Adipocyte (in vitro differentiated cells): ENCODE measurements around the gene TFB1M.
"Not testable (repeated sequence)": the region's sequence is repeated elsewhere in the genome, so short reads cannot be mapped to it uniquely, and the experiment has no call there.

Source experiments
- DNase-seq: peaks from one replicate; pipeline ENCODE4 v3.0.0-alpha.2; 2015; ENCODE audit warnings: low read depth
- H3K27me3 ChIP-seq: replicated peaks from 2 replicates; pipeline ENCODE4 v1.7.0; 2013; ENCODE audit warnings: mild to moderate bottlenecking, low read length, moderate library complexity; ENCODE audit not compliant: control insufficient read depth, insufficient read depth
- H3K36me3 ChIP-seq: 2 replicates; pipeline ENCODE4 v1.7.0; 2013; ENCODE audit warnings: low read length, mild to moderate bottlenecking, moderate library complexity; ENCODE audit not compliant: control insufficient read depth, insufficient read depth, severe bottlenecking
- H3K4me1 ChIP-seq: 2 replicates; pipeline ENCODE4 v1.7.0; 2013; ENCODE audit warnings: mild to moderate bottlenecking, low read length, moderate library complexity; ENCODE audit not compliant: control insufficient read depth, insufficient read depth
- H3K4me3 ChIP-seq: 2 replicates; pipeline ENCODE4 v1.7.0; 2013; ENCODE audit warnings: mild to moderate bottlenecking, low read length, moderate library complexity
- H3K9ac ChIP-seq: 2 replicates; pipeline ENCODE4 v1.7.0; 2013; ENCODE audit warnings: mild to moderate bottlenecking, low read length, moderate library complexity
- H3K9me3 ChIP-seq: 2 replicates; pipeline ENCODE4 v1.7.0; 2013; ENCODE audit warnings: mild to moderate bottlenecking, low read length, moderate library complexity; ENCODE audit not compliant: control insufficient read depth

TFB1M gene

GRCh38 chr6:155314773-155315515 is 660 bp upstream of the TFB1M start:
- DNase-seq: peak; percentile 82
- Histone ChIP-seq H3K9me3 (no peaks in the 10 kb centered on the region), H3K36me3 (no peaks in the 10 kb centered on the region), H3K4me3 (peak overlapping the region; percentile 88), H3K4me1 (peaks cover 9% of the 10 kb centered on the region), H3K9ac (peak overlapping the region; percentile 87), H3K27me3 (no peaks in the 10 kb centered on the region)

GRCh38 chr6:155313602-155314091 is 637 bp downstream of the TFB1M start:
- H3K4me3 ChIP-seq: peak overlapping the region; percentile 88
- no peaks in the 10 kb centered on the region for H3K27me3 ChIP-seq
- no peaks in the 10 kb centered on the region for H3K9me3 ChIP-seq
- H3K9ac ChIP-seq: peak overlapping the region; percentile 87
- no peaks in the 10 kb centered on the region for H3K36me3 ChIP-seq
- peaks cover 9% of the 10 kb centered on the region for H3K4me1 ChIP-seq
- DNase-seq: peak; percentile 44

GRCh38 chr6:155312950-155313349 is 1.3 kb downstream of the TFB1M start:
- H3K9me3 ChIP-seq, H3K27me3 ChIP-seq, H3K4me1 ChIP-seq, DNase-seq, H3K36me3 ChIP-seq, H3K9ac ChIP-seq: not testable (repeated sequence)
- peak overlapping the region; percentile 88 for H3K4me3 ChIP-seq

- Histone ChIP-seq H3K36me3 (peaks cover 8% of the 10 kb centered on the region), H3K4me3 (no peak overlapping the region), H3K4me1 (peaks cover 9% of the 10 kb centered on the region), H3K9me3 (no peaks in the 10 kb centered on the region), H3K27me3 (no peaks in the 10 kb centered on the region), H3K9ac (no peak overlapping the region)
- DNase-seq: no peak
Observed at GRCh38 chr6:155311583-155311982, 2.7 kb downstream of the TFB1M start.

- H3K36me3 ChIP-seq: peaks cover 8% of the 10 kb centered on the region
- H3K4me1 ChIP-seq: peaks cover 9% of the 10 kb centered on the region
- no peak overlapping the region for H3K9ac ChIP-seq
- DNase-seq: no peak
- no peaks in the 10 kb centered on the region for H3K9me3 ChIP-seq
- H3K27me3 ChIP-seq: no peaks in the 10 kb centered on the region
- H3K4me3 ChIP-seq: no peak overlapping the region
Observed at GRCh38 chr6:155311086-155311485, 3.2 kb downstream of the TFB1M start.

GRCh38 chr6:155310596-155310995 is 3.7 kb downstream of the TFB1M start:
- peaks cover 8% of the 10 kb centered on the region for H3K36me3 ChIP-seq
- DNase-seq: peak; percentile 35
- no peaks in the 10 kb centered on the region for H3K9me3 ChIP-seq

GRCh38 chr6:155309150-155309549 is 5.1 kb downstream of the TFB1M start:
- H3K4me1 ChIP-seq: peaks cover 4% of the 10 kb centered on the region
- H3K4me3 ChIP-seq: no peak overlapping the region
- H3K36me3 ChIP-seq: peaks cover 11% of the 10 kb centered on the region
- no peak overlapping the region for H3K9ac ChIP-seq
- no peak for DNase-seq
- H3K27me3 ChIP-seq: no peaks in the 10 kb centered on the region
- H3K9me3 ChIP-seq: no peaks in the 10 kb centered on the region

More at GRCh38 chr6:155310596-155310995, 3.7 kb downstream of the TFB1M start:
- Histone ChIP-seq H3K27me3 (no peaks in the 10 kb centered on the region), H3K4me1 (peaks cover 7% of the 10 kb centered on the region), H3K4me3 (no peak overlapping the region), H3K9ac (no peak overlapping the region)

GRCh38 chr6:155306958-155307357 is 7.3 kb downstream of the TFB1M start:
- Histone ChIP-seq H3K9ac (no peak overlapping the region), H3K36me3 (peaks cover 11% of the 10 kb centered on the region), H3K9me3 (no peaks in the 10 kb centered on the region), H3K27me3 (no peaks in the 10 kb centered on the region), H3K4me1 (peaks cover 3% of the 10 kb centered on the region), H3K4me3 (no peak overlapping the region)
- DNase-seq: no peak

GRCh38 chr6:155303361-155303870 is 10.9 kb downstream of the TFB1M start:
- H3K4me3 ChIP-seq: no peak overlapping the region
- H3K9me3 ChIP-seq: no peaks in the 10 kb centered on the region
- peaks cover 9% of the 10 kb centered on the region for H3K4me1 ChIP-seq
- H3K27me3 ChIP-seq: no peaks in the 10 kb centered on the region
- no peak for DNase-seq
- H3K36me3 ChIP-seq: peaks cover 15% of the 10 kb centered on the region
- no peak overlapping the region for H3K9ac ChIP-seq

- Histone ChIP-seq H3K9me3 (no peaks in the 10 kb centered on the region), H3K4me3 (no peak overlapping the region), H3K27me3 (no peaks in the 10 kb centered on the region), H3K4me1 (peaks cover 9% of the 10 kb centered on the region), H3K36me3 (peaks cover 20% of the 10 kb centered on the region), H3K9ac (no peak overlapping the region)
- DNase-seq: peak; percentile 63
Observed at GRCh38 chr6:155301867-155302266, 12.4 kb downstream of the TFB1M start.

- Histone ChIP-seq H3K9me3 (no peaks in the 10 kb centered on the region), H3K4me1 (peaks cover 9% of the 10 kb centered on the region), H3K27me3 (no peaks in the 10 kb centered on the region), H3K36me3 (peaks cover 35% of the 10 kb centered on the region), H3K4me3 (no peak overlapping the region), H3K9ac (no peak overlapping the region)
- DNase-seq: no peak
Observed at GRCh38 chr6:155297669-155298068, 16.6 kb downstream of the TFB1M start.
